ENCODE measurements around the gene PAPOLA. TPM values are rescaled to one million over a fixed set of nuclear protein-coding genes. Genes with fewer than 3 reads are reported as not detected.

PAPOLA gene
- total and polyA plus RNA-seq, 4 donors = 62.2 to 285 (median 96.2) TPM

- H3K4me3 ChIP-seq = no peak overlapping the region
- H3K9me3 ChIP-seq (ENCODE audit: control insufficient read depth in 4 of 4, insufficient read depth in 3 of 4, low read length in 3 of 4) = no peaks in the 10 kb centered on the region
- DNase-seq (peak in 2 of 3 donors; percentile 44 to 51), ATAC-seq (ENCODE audit: insufficient read depth, low FRiP score) (no peak)
- H3K36me3 ChIP-seq (ENCODE audit: control insufficient read depth in 4 of 4, insufficient read depth in 4 of 4, low read length in 4 of 4) = peaks cover 0 to 2% (median 0%) of the 10 kb centered on the region in 4 donors
- WGBS, 2 donors = 61 to 80% methylated on average over 6 of the region's 6 CpGs
- no peaks in the 10 kb centered on the region for H3K27me3 ChIP-seq (ENCODE audit: control insufficient read depth in 3 of 3, insufficient read depth in 3 of 3, low read length in 2 of 3)
- TF ChIP-seq, protein P1, sequence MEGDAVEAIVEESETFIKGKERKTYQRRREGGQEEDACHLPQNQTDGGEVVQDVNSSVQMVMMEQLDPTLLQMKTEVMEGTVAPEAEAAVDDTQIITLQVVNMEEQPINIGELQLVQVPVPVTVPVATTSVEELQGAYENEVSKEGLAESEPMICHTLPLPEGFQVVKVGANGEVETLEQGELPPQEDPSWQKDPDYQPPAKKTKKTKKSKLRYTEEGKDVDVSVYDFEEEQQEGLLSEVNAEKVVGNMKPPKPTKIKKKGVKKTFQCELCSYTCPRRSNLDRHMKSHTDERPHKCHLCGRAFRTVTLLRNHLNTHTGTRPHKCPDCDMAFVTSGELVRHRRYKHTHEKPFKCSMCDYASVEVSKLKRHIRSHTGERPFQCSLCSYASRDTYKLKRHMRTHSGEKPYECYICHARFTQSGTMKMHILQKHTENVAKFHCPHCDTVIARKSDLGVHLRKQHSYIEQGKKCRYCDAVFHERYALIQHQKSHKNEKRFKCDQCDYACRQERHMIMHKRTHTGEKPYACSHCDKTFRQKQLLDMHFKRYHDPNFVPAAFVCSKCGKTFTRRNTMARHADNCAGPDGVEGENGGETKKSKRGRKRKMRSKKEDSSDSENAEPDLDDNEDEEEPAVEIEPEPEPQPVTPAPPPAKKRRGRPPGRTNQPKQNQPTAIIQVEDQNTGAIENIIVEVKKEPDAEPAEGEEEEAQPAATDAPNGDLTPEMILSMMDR (IDR thresholded peaks at IDR 0.05; ENCODE audit: control extremely low read depth, extremely low read depth) = no peak
- no peak overlapping the region for H3K9ac ChIP-seq (ENCODE audit: insufficient read depth in 1 of 2, low read length in 2 of 2)
- peaks cover 0 to 16% (median 11%) of the 10 kb centered on the region in 5 donors for H3K4me1 ChIP-seq (ENCODE audit: control insufficient read depth in 5 of 5, insufficient read depth in 5 of 5, low read length in 5 of 5)
- no peak overlapping the region for H3K27ac ChIP-seq (ENCODE audit: low read depth in 1 of 2, low read length in 1 of 2)
Measured at GRCh38 chr14:96574633-96575632, 72.8 kb downstream of the PAPOLA start.

DNA sequence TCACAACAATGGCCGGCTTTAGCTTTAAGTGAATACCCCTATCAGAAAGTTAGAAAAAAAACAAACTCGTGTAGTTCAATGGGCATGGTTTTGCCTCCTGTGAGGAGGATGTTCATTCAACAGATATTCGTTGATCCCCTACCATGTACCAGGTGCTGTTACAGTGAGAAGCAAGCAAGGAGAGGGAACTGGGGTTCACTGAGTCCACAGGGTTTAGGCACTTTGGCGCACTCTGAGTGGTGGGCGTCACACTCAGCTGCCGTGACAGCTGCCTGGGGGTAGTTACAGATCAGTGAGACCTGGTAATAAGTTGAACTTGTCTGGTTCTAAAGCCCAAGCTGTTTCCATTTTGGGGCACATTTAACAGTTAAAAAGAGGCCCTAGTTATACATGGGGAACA is 74.2 kb downstream of the PAPOLA start:
- Histone ChIP-seq H3K4me1 (ENCODE audit: control insufficient read depth in 5 of 5, insufficient read depth in 5 of 5, low read length in 5 of 5) (peaks cover 0 to 21% (median 11%) of the 10 kb centered on the region in 5 donors), H3K9me3 (ENCODE audit: control insufficient read depth in 4 of 4, insufficient read depth in 3 of 4, low read length in 3 of 4) (no peaks in the 10 kb centered on the region), H3K27ac (ENCODE audit: low read depth in 1 of 2, low read length in 1 of 2) (no peak overlapping the region), H3K9ac (ENCODE audit: insufficient read depth in 1 of 2, low read length in 2 of 2) (no peak overlapping the region), H3K36me3 (ENCODE audit: control insufficient read depth in 4 of 4, insufficient read depth in 4 of 4, low read length in 4 of 4) (no peaks in the 10 kb centered on the region), H3K27me3 (ENCODE audit: control insufficient read depth in 3 of 3, insufficient read depth in 3 of 3, low read length in 2 of 3) (no peaks in the 10 kb centered on the region), H3K4me3 (no peak overlapping the region)
- DNase-seq (no peak), ATAC-seq (ENCODE audit: insufficient read depth, low FRiP score) (no peak)
- TF ChIP-seq, protein P1 (IDR thresholded peaks at IDR 0.05; ENCODE audit: control extremely low read depth, extremely low read depth) = no peak
- WGBS, 2 donors = 82 to 89% methylated on average over 6 of the region's 6 CpGs

DNA sequence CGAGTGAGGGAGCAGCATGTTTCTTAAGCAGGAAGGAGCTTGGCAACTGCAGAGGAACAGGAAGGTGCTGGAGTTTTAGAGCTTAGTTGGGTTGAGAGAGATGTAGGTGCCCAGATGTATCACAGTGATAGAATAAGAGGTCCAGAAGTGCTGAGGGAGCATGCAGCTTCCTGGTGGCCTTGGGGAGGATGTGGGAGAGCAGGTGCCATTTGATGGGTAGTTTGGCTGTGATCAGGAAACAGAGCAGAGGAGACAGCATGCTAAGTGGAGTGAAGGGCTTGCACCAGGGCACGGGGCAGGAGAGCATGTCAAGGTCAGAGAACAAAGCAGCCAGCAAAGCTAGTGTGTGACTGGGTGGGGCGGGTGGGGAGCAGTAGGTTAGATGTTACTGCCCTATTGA is 74.8 kb downstream of the PAPOLA start:
- ATAC-seq (ENCODE audit: insufficient read depth, low FRiP score) (no peak), DNase-seq (no peak)
- H3K27ac ChIP-seq (ENCODE audit: low read depth in 1 of 2, low read length in 1 of 2) = no peak overlapping the region
- H3K4me1 ChIP-seq (ENCODE audit: control insufficient read depth in 5 of 5, insufficient read depth in 5 of 5, low read length in 5 of 5) = peaks cover 0 to 21% (median 11%) of the 10 kb centered on the region in 5 donors
- no peaks in the 10 kb centered on the region for H3K9me3 ChIP-seq (ENCODE audit: control insufficient read depth in 4 of 4, insufficient read depth in 3 of 4, low read length in 3 of 4)
- H3K9ac ChIP-seq (ENCODE audit: insufficient read depth in 1 of 2, low read length in 2 of 2) = no peak overlapping the region
- H3K4me3 ChIP-seq = no peak overlapping the region
- H3K27me3 ChIP-seq (ENCODE audit: control insufficient read depth in 3 of 3, insufficient read depth in 3 of 3, low read length in 2 of 3) = no peaks in the 10 kb centered on the region
- TF ChIP-seq, protein P1 (IDR thresholded peaks at IDR 0.05; ENCODE audit: control extremely low read depth, extremely low read depth) = no peak
- H3K36me3 ChIP-seq (ENCODE audit: control insufficient read depth in 4 of 4, insufficient read depth in 4 of 4, low read length in 4 of 4) = no peaks in the 10 kb centered on the region
- WGBS, 2 donors = 31 to 43% methylated on average over 3 of the region's 3 CpGs
